ENCODE results near the gene BHLHE41.

- TF ChIP-seq SIX5 (IDR thresholded peaks at IDR 0.05; ENCODE audit: low read depth, low read length) (no peak), RFX5 (IDR thresholded peaks at IDR 0.05; ENCODE audit: borderline replicate concordance, low read depth, low read length) (no peak), GABPA (IDR thresholded peaks at IDR 0.05; ENCODE audit: borderline replicate concordance, insufficient read depth, low read length) (no peak), RNF2 (IDR thresholded peaks at IDR 0.05; ENCODE audit: borderline replicate concordance, low read depth, low read length, missing control alignments, poor library complexity, severe bottlenecking) (no peak), CREB1 (IDR thresholded peaks at IDR 0.05) (no peak), KDM1A (IDR thresholded peaks at IDR 0.05; ENCODE audit: borderline replicate concordance, low read length) (no peak), CTCF (IDR thresholded peaks at IDR 0.05; ENCODE audit: control extremely low read depth in 1 of 3, insufficient read depth in 1 of 3, low read depth in 1 of 3, low read length in 3 of 3) (no peak), MAX (IDR thresholded peaks at IDR 0.05) (no peak), KDM5A (IDR thresholded peaks at IDR 0.05; ENCODE audit: low read length) (no peak)
Observed at GRCh38 chr12:26134540-26134939, 9.7 kb upstream of the BHLHE41 start.

Measured in H1 (cell line).